ENCODE data around the gene PTRHD1.

GRCh38 chr2:24830351-24830750, 37.2 kb upstream of the PTRHD1 start:
- TF ChIP-seq POLR2A (IDR thresholded peaks at IDR 0.05) (no peak), CTCF (IDR thresholded peaks at IDR 0.05) (no peak)
